Nephron progenitor cell (in vitro differentiated cells): Measurements from ENCODE around the gene CBX4.

ENCODE experiments used
- DNase-seq: peaks from one replicate; pipeline ENCODE4 v3.0.0; 2021
- H3K27ac Mint-ChIP-seq: 2 replicates; pipeline ENCODE4 v1.8.0; 2021; ENCODE audit warnings: mild to moderate bottlenecking, moderate library complexity, mixed read lengths
- H3K27me3 Mint-ChIP-seq: 2 replicates; pipeline ENCODE4 v1.8.0; 2021; ENCODE audit warnings: mild to moderate bottlenecking, low read depth, mixed read lengths; ENCODE audit not compliant: poor library complexity
- H3K36me3 Mint-ChIP-seq: 2 replicates; pipeline ENCODE4 v1.8.0; 2021; ENCODE audit warnings: low read depth, mixed read lengths
- H3K4me1 Mint-ChIP-seq: 2 replicates; pipeline ENCODE4 v1.8.0; 2021; ENCODE audit warnings: mixed read lengths
- H3K4me3 Mint-ChIP-seq: 2 replicates; pipeline ENCODE4 v1.8.0; 2021; ENCODE audit warnings: mild to moderate bottlenecking, moderate library complexity, mixed read lengths
- H3K9me3 Mint-ChIP-seq: 2 replicates; pipeline ENCODE4 v1.8.0; 2021; ENCODE audit warnings: mild to moderate bottlenecking, moderate library complexity, mixed read lengths
- TF ChIP-seq, protein P1 (sequence below): fragments of 200-600 bp; sonication (generic); IDR thresholded peaks from 2 replicates; pipeline ENCODE4 v1.5.0; 2021; ENCODE audit warnings: antibody characterized with exemption

CBX4 gene

DNA sequence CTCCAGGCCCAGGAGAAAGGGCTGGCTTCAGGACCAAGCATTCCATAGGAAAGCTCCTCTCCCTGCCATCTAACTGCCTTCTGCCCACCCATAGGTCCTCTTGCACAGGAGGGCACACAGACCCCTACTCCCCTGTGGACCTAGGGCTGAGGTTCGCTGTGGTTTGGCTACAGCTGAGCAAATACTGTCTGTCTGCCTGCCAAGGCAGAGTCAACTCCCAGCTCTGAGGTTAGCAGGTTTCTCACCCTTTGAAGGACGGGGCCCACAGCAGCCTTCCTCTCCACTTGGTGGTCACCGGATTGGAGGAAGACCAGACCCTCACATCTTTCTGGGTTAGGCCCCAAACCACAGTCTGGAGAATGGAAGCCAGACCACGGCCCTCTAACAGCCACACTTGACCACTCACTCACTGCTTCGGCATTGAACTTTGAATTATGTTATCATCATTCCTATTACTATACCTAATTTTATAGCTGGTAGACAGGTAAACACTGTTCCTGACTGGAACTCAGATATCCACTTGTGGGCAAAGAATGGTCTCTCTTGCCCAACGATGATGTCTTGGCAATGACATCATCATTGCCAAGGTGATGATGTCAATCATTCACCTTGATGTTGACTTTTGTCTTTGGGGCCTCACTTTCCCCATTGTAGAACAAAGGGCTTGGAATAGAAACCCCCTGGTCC is 14.2 kb downstream of the CBX4 start:
- no peak for DNase-seq
- peaks cover 33% of the 10 kb centered on the region for H3K4me1 Mint-ChIP-seq
- TF ChIP-seq, protein P1, sequence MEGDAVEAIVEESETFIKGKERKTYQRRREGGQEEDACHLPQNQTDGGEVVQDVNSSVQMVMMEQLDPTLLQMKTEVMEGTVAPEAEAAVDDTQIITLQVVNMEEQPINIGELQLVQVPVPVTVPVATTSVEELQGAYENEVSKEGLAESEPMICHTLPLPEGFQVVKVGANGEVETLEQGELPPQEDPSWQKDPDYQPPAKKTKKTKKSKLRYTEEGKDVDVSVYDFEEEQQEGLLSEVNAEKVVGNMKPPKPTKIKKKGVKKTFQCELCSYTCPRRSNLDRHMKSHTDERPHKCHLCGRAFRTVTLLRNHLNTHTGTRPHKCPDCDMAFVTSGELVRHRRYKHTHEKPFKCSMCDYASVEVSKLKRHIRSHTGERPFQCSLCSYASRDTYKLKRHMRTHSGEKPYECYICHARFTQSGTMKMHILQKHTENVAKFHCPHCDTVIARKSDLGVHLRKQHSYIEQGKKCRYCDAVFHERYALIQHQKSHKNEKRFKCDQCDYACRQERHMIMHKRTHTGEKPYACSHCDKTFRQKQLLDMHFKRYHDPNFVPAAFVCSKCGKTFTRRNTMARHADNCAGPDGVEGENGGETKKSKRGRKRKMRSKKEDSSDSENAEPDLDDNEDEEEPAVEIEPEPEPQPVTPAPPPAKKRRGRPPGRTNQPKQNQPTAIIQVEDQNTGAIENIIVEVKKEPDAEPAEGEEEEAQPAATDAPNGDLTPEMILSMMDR = no peak
- H3K9me3 Mint-ChIP-seq = peaks cover 5% of the 10 kb centered on the region
- peaks cover 5% of the 10 kb centered on the region for H3K36me3 Mint-ChIP-seq
- H3K27me3 Mint-ChIP-seq = peaks cover 96% of the 10 kb centered on the region
- no peak overlapping the region for H3K27ac Mint-ChIP-seq
- H3K4me3 Mint-ChIP-seq = no peak overlapping the region

DNA sequence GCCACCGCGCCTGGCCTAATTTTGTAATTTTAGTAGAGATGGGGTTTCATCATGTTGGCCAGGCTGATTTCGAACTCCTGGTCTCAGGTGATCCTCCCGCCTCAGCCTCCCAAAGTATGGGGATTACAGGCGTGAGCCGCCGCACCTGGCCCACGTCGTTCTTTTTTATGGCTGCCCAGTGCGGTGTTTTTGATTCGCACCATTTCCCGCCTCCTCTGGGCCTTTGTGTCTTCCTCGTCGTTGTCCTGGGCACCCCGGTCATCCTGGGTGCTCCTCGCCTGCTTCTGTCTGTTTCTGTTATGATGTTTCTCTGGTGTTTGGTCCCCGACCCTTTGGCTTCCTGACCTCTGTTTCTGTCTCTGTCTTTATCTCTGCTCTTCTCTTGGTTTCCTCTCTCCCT is 15.0 kb downstream of the CBX4 start:
- H3K4me1 Mint-ChIP-seq = peaks cover 31% of the 10 kb centered on the region
- H3K36me3 Mint-ChIP-seq = peaks cover 5% of the 10 kb centered on the region
- no peak for DNase-seq
- TF ChIP-seq, protein P1 = no peak
- H3K4me3 Mint-ChIP-seq = no peak overlapping the region
- H3K27me3 Mint-ChIP-seq = peaks cover 96% of the 10 kb centered on the region
- H3K27ac Mint-ChIP-seq = no peak overlapping the region
- H3K9me3 Mint-ChIP-seq = peaks cover 5% of the 10 kb centered on the region

DNA sequence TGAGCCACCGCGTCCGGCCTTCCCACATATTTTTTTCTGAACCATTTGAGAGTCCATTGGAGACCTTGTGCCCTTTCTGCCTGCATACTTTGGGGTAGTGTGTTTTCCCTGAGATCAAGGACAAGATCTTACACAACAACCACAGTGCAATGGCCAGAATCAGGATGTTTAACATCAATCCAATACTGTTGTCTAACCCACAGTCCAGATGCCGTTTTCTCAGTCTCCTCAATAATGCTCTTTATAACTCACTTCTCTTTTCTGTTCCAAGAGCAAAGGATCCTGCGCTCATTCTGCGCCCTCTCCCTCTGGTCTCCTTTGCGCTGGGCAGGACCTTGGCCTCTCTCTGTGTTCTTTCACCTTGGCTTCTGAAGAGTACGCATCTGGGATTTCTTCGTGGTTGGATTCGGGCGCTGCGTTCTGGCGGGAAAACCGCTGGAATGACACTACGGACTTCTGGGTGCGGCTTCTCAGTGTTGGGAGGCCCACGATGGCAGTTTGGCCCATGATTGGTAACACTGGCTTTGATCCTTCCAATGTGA is 16.6 kb downstream of the CBX4 start:
- peaks cover 19% of the 10 kb centered on the region for H3K4me1 Mint-ChIP-seq
- H3K36me3 Mint-ChIP-seq = peaks cover 5% of the 10 kb centered on the region
- peaks cover 96% of the 10 kb centered on the region for H3K27me3 Mint-ChIP-seq
- no peak overlapping the region for H3K27ac Mint-ChIP-seq
- no peak for DNase-seq
- H3K4me3 Mint-ChIP-seq = no peak overlapping the region
- TF ChIP-seq, protein P1 = no peak
- peaks cover 5% of the 10 kb centered on the region for H3K9me3 Mint-ChIP-seq

DNA sequence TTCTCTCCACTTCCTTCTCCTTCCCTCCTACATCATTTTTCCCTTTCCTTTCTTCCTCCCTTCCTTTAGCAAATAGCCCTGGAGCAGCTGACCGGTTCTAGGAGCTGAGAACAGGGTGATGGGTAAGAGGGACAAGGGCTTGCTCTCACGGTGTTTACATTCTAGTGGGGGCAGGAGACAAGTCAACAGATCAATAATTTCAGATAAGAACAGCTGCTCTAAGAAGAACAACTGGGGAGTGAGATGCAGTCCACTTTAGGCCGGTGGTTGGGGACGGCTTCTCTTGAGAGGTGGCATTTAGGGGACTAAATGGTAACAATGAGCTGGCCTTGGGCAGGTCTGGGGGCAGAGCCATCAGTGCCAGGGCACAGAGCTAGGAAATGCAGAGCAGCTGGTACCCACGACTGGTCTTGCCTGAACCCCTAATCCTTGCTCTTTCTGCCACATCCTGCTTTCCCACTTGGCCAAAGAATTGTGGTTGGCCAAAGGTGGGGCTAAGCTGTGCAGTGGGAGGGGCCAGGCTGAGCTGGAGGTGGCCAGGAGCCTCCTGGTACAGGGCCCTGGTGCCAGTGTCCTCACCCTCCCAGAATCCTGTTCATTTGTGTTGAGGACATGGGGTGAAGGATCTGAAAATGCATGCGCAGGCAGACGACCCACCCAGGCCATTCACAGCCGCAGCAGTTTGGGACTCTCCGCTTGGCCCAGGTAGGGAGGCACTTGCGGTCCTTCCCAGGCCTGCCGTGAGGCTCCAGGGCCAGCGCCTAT is 17.7 kb downstream of the CBX4 start:
- Mint-ChIP-seq H3K9me3 (peaks cover 5% of the 10 kb centered on the region), H3K4me3 (no peak overlapping the region), H3K4me1 (peaks cover 8% of the 10 kb centered on the region), H3K27ac (no peak overlapping the region), H3K36me3 (peaks cover 5% of the 10 kb centered on the region), H3K27me3 (peaks cover 96% of the 10 kb centered on the region)
- TF ChIP-seq, protein P1 = no peak
- no peak for DNase-seq

DNA sequence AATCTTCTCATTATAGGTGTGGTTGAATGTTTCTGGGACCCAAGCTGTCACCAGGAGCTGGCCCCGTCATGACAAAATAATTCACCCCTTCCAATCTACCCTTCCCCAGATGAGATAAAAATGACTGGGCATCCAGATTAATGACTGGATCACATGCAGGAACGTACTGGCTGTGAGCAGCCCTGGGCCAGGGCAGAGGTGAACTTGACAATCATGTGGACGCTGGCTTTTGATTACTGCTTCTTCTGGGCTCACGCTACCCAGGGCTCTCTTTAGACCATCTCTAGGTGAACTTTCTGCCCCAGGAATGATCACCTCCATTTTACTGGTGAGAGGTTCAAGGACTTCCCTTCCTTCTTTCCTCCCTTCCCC is 18.3 kb downstream of the CBX4 start:
- peaks cover 96% of the 10 kb centered on the region for H3K27me3 Mint-ChIP-seq
- H3K4me1 Mint-ChIP-seq = peaks cover 5% of the 10 kb centered on the region
- no peak for DNase-seq
- H3K27ac Mint-ChIP-seq = no peak overlapping the region
- peaks cover 5% of the 10 kb centered on the region for H3K36me3 Mint-ChIP-seq
- H3K4me3 Mint-ChIP-seq = no peak overlapping the region
- TF ChIP-seq, protein P1 = no peak
- peaks cover 5% of the 10 kb centered on the region for H3K9me3 Mint-ChIP-seq
